CD4-positive, alpha-beta T cell treated with Interleukin-21 for 1 hour (primary cell): ENCODE measurements around the gene SORCS2.

Experiments
- DNase-seq: peaks from one replicate; pipeline ENCODE4 v3.0.0-alpha.2; 2020

Gene SORCS2

GRCh38 chr4:7309181-7309580 lies 116.8 kb downstream of the SORCS2 start:
- no peak for DNase-seq

GRCh38 chr4:7309636-7310390 lies 117.5 kb downstream of the SORCS2 start:
- DNase-seq, result no peak

- DNase-seq, result no peak
These were observed 118.1 kb downstream of the SORCS2 start for GRCh38 chr4:7310451-7310850.

- DNase-seq, result no peak
These were observed 118.9 kb downstream of the SORCS2 start for GRCh38 chr4:7311205-7311604.

- DNase-seq, result no peak
These were observed 120.4 kb downstream of the SORCS2 start for GRCh38 chr4:7312691-7313090.

GRCh38 chr4:7313347-7313811 lies 121.0 kb downstream of the SORCS2 start:
- DNase-seq, result no peak

GRCh38 chr4:7313991-7314390 lies 121.7 kb downstream of the SORCS2 start:
- no peak for DNase-seq

- no peak for DNase-seq
These were observed 122.9 kb downstream of the SORCS2 start for GRCh38 chr4:7315286-7315685.

- DNase-seq, result no peak
These were observed 123.6 kb downstream of the SORCS2 start for GRCh38 chr4:7315935-7316334.

- no peak for DNase-seq
These were observed 126.7 kb downstream of the SORCS2 start for GRCh38 chr4:7319024-7319423.

- no peak for DNase-seq
These were observed 128.0 kb downstream of the SORCS2 start for GRCh38 chr4:7320206-7320797.

- no peak for DNase-seq
These were observed 130.0 kb downstream of the SORCS2 start for GRCh38 chr4:7322166-7322991.

- no peak for DNase-seq
These were observed 131.1 kb downstream of the SORCS2 start for GRCh38 chr4:7323461-7323871.

GRCh38 chr4:7323872-7324650 lies 131.7 kb downstream of the SORCS2 start:
- peak; percentile 1 for DNase-seq

GRCh38 chr4:7324651-7325121 lies 132.3 kb downstream of the SORCS2 start:
- peak; percentile 41 for DNase-seq

GRCh38 chr4:7325541-7325940 lies 133.2 kb downstream of the SORCS2 start:
- DNase-seq, result no peak

GRCh38 chr4:7326306-7326692 lies 134.0 kb downstream of the SORCS2 start:
- no peak for DNase-seq

- DNase-seq, result no peak
These were observed 134.5 kb downstream of the SORCS2 start for GRCh38 chr4:7326693-7327340.

GRCh38 chr4:7327341-7327885 lies 135.1 kb downstream of the SORCS2 start:
- no peak for DNase-seq

GRCh38 chr4:7328162-7328912 lies 136.0 kb downstream of the SORCS2 start:
- DNase-seq, result no peak
